ENCODE data around the gene SLC8A1. TPM values are rescaled to one million over a fixed set of nuclear protein-coding genes. Genes with fewer than 3 reads are reported as not detected.
A peak's percentile ranks its signal among the peaks of the same experiment; 100 is the strongest.

Gene SLC8A1
- total RNA-seq, 1 donor from 2014 or later = 958 TPM

DNA sequence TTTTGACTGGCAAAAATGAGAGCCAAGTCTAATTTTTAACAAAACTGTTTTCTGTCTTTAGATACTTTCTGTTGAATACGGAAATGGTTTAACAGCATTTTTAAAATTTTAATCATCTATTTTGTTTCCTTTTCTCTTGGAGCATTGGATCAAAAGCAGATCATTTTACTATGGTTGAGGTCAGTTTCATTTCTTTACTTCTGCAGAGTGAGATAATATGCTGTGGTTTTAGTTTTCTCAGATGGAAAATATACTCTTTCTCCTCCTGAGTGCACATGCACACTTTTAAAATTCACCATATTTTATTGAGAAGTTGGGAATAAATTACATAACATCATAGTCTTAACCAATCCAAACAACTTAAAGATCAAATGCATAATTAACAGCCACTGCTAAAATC, 283.3 kb downstream of the SLC8A1 start:
- intact Hi-C loops (cut with DNase I) = no loop called here
- ATAC-seq (ENCODE audit: poor library complexity) (no peak), DNase-seq (no peak)

DNA sequence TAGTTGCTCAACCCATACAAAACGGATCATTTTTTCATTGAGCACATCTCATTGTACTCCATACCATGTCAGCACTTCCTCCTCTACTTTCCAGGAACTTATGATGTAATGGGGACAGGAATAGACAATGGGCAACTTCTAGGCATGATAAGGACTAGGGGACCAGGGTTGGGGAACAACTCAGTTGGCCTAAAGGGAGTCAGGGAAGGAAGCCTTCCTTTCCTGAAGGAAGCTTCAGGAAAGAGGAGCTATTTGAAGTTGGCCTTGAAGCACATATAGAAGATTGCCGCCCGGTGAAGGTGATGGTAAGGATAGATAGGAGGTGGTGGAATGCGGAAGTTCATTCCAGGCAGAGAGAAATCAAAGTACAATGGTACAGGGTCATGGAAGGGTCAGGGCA, 283.9 kb downstream of the SLC8A1 start:
- peak; percentile 16 for ATAC-seq (ENCODE audit: poor library complexity)
- no peak for DNase-seq
- intact Hi-C loops (cut with DNase I) = no loop called here

DNA sequence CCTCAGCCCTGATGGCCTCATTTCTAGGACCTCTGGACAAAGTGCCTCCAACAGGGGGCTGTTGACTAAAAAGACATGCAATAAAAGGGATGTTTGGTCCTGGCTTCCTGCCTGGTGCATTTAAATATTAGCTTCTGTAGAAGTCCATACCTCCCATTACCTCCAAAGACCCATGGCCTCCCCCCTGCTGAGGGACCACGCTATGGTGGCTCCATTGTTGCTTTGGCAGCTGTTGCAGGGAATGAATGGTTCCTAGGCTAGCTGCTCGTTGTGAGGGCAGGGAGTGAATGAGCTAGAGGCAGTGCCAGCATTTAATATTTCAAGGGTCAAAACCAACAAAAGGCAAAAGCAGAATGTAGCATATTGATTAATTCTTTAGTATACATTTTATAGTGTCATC, 285.9 kb downstream of the SLC8A1 start:
- ATAC-seq (ENCODE audit: poor library complexity) (no peak), DNase-seq (no peak)
- intact Hi-C loops (cut with DNase I) = no loop called here

DNA sequence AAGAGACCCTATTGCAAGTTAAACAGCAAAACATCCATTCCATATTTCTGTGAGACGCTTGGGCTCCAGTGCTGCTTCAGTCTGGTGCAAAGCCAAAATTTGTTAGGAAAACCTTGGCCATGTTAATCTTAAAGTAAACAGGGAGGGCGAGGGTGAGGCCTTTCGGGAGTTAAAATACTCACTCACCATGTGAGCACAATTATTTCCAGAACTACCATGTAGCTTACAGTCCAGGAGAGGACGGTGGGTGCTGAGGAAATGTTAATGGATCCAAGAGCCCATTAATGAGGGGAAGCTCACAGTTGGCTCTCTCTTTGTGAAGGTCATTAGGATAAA, 286.4 kb downstream of the SLC8A1 start:
- no peak for DNase-seq
- intact Hi-C loops (cut with DNase I) = no loop called here
- ATAC-seq (ENCODE audit: poor library complexity) = peak; percentile 64

DNA sequence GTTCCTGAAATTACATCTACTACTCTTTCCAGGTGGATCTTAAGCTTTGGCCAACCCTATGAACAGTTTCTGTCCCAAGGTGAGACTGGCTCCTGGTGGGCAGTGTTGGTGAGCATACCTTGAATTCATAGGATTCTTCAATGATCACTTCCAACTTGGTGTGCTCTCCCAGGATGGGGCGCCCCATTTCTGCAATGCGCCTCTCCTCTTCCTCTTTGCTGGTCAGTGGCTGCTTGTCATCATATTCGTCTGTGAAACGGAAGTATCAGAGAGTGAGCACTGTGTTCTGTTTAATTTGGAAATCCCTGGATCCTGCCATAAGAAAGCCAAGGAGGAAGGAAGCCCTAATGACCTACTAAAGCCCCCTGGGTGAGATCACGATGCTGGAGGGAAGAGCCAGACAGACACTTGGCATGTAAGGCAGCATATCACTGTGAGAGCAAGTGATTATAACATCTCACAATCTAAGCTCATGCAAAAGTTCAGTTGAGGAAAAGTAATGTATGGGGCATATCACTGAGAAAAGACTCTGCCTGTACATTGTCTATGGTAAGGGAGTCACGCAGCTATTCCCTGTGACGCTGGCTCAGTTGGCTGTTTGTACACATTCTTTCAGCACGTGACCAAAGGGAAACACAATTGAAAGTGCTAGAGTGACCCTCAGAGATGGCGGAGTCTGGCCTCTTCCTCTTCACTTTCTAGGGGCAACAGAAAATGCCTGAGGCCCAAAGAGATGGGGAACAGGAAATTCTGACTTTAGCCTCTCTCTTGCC, 287.0 kb downstream of the SLC8A1 start:
- DNase-seq (no peak), ATAC-seq (ENCODE audit: poor library complexity) (peak; percentile 65)
- intact Hi-C loops (cut with DNase I) = no loop called here

DNA sequence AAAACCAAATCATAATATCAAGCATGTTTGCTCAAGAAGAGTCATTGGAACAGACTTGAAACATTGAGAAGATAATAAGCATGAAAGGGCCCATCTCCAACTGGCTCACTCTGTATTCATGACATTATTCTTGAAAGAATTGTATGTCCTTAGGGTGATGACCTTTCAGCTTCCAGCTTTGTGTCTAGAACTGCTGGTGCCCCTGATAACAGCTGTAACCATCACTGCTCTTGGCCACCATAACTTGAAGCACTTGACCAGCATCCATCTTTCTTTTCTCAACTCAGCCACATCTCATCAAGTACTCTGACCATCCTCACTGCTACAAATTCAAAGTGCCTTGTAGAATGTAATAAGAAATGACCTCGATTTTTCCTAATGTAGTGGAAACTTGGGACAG, 289.9 kb downstream of the SLC8A1 start:
- DNase-seq (no peak), ATAC-seq (ENCODE audit: poor library complexity) (peak; percentile 3)
- intact Hi-C loops (cut with DNase I) = no loop called here

DNA sequence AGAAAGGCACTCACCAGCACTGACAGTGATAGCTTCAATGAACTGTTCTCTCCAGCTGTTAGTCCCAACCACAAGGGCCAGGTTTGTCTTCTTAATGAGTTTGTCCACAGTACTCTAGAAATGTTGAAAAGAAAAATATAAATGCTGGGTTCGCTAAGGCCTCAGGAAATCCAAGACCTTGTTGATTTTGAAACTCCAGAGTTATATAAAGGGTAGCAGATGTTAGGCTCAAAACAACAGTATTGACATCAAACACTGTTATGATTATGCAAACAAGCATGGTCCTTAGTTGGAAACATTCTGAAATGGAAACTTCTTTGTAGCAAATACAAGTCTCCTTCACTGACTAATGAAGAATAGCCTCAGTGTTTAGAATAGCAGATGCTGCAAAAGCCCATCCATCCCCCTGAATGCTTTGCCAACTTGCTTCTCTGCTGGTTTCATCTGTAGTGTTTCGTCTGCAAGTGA, 291.1 kb downstream of the SLC8A1 start:
- DNase-seq (no peak), ATAC-seq (ENCODE audit: poor library complexity) (no peak)
- intact Hi-C loops (cut with DNase I) = no loop called here

DNA sequence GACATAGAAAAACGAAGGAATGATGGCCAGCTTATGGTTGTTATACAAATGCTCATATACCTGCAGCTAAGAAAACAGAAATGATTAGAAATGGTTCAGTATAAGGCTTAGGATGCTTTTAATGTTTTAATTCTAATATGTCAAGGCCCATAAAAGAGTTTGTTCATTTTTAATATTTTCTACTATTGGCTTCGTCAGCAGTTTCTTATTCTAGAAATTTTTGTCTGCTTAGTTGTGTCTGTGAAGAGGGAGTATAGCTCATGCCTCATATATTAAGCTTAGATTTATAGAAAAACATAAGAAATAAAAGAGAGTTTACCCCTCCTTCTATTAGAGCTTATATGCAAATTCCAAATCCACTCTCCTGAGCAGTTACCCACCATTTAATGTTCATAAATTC, 292.6 kb downstream of the SLC8A1 start:
- ATAC-seq (ENCODE audit: poor library complexity) (no peak), DNase-seq (no peak)

DNA sequence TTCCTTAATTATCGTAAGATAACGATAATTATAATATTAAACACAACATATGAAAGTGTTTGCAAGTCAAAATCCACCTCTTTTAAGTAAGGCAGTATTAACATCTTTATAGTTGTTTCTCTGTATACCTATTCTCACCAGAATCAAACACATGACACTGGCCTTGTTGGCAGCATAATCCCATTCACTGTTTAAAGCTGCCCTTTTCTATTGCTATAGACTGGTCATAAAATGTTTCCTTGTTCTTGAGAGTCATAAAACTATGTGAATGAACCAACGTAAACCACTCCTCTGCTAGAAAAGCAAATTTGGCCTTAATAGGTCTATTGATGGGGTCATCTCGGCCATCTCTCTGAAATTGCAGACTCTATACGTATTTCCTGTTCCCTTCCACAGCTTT, 293.1 kb downstream of the SLC8A1 start:
- intact Hi-C loops (cut with DNase I) = no loop called here
- DNase-seq = no peak
- no peak for ATAC-seq (ENCODE audit: poor library complexity)

More for the DNA sequence above, 292.6 kb downstream of the SLC8A1 start:
- intact Hi-C loops (cut with DNase I) = no loop called here

DNA sequence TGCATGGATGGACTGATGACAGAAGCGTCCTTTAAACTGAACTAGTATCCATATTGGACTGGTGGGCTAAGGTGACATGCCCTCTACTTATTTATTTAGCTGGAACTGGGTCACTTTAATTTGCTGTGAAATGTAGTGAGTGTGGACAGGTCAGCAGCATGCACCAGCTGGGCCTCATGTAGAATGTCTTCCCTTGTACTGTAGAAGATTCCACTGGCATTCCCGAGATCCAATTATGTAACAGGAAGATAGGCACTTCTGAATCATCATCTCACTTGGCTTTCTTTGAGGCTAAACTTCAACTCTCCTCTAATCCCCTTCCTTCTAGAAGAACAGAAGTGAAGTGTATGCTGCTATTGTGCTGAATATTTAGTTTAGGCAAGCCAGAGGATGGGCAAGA, 296.2 kb downstream of the SLC8A1 start:
- no peak for ATAC-seq (ENCODE audit: poor library complexity)
- no peak for DNase-seq
- intact Hi-C loops (cut with DNase I) = no loop called here

DNA sequence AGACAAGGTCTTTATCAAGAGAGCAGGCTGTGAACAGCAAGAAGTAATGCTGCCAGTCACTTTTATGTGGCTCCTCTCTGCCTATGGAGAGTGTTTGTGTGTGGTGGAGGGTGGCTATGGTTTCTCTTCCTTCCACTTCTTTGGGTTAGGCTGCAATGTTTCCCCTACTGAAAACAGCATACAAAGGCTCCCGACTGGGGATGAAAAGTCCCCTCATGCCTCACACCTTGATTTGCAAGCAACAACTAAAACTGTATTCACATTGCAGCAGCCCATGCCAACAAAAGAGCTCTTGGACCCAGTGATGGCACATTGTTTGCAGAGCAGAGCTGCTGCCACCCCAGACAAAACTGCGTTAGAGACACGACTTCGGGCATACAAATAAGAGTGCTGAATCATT, 301.6 kb downstream of the SLC8A1 start:
- no peak for DNase-seq
- intact Hi-C loops (cut with DNase I) = no loop called here
- ATAC-seq (ENCODE audit: poor library complexity) = no peak

DNA sequence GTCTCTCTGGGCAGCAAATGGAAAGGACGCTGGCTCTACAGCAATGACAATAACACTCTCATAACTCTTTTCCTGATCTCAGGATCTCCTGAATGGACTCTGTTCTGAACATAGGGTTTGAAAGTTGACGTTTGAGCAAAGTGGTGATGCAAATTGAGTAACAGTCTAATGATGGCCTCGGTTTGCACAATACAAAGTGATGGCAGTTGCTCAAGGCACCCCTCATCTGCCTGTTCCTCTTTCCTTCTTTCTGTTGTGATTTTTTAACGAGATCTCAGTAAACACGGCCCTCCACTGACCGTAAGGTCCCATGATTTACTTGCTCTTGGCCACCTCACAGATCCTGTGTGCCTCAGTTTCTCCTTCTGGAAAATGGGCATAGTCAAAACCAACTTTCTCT, 303.6 kb downstream of the SLC8A1 start:
- ATAC-seq (ENCODE audit: poor library complexity) (no peak), DNase-seq (no peak)
- intact Hi-C loops (cut with DNase I) = no loop called here

DNA sequence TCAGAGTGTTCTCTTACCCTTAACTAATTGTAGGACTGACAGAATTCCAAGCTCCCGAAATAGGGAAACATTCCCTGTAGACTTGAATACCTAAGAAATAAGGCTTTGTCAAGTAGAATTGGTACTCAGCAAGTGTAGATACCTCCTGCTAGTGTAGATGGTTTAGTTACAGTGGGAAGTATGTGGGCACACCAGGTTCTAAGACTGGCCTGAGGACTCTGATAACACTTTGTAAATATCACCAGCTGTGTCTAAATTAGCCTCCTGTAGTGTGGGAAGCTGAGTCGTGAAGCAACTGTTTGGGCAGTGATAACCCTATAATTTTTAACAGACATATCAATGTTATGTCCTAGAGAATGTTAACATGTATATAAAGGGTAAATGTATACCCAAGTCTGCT, 304.5 kb downstream of the SLC8A1 start:
- no peak for ATAC-seq (ENCODE audit: poor library complexity)
- intact Hi-C loops (cut with DNase I) = no loop called here

DNA sequence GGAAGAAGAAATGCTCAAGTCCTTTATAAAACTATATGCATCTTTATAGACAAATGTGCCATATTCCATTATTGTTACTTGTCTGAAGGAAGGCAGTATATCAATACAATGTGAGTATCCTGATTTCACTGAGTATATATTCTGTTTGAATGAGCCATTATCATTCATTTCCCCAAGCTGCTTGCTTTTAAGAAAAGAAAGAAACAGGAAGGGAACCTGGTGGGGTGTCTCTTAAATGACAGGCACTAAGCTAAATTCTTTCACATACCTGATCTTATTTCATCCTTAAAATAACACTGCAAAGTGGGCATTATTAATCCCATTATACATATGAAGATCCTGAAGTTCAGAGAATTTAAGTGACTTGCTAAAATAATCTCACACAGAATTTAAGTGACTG, 307.9 kb downstream of the SLC8A1 start:
- ATAC-seq (ENCODE audit: poor library complexity) (no peak), DNase-seq (no peak)
- intact Hi-C loops (cut with DNase I) = no loop called here

More for the DNA sequence above, 304.5 kb downstream of the SLC8A1 start:
- DNase-seq = no peak

DNA sequence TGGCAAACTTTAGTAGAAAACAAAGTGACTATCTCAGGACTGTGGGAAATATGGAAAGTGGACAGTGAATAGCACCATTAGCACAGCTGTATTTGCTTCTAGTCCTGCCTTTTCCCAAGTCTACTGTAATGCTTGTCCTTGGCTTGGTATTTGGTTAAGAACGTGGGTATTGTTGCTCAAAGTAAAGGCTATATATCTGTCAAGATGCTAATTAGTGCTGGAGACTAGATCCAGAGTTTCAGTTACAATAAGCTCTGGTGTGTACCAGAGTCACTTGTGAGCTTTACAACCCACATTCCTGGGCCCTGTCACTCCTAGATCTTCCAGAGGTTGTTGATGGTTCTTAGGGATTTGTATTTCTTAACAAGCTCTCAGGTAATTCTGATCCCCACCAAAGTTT, 313.6 kb downstream of the SLC8A1 start:
- intact Hi-C loops (cut with DNase I) = no loop called here
- no peak for DNase-seq
- ATAC-seq (ENCODE audit: poor library complexity) = no peak

DNA sequence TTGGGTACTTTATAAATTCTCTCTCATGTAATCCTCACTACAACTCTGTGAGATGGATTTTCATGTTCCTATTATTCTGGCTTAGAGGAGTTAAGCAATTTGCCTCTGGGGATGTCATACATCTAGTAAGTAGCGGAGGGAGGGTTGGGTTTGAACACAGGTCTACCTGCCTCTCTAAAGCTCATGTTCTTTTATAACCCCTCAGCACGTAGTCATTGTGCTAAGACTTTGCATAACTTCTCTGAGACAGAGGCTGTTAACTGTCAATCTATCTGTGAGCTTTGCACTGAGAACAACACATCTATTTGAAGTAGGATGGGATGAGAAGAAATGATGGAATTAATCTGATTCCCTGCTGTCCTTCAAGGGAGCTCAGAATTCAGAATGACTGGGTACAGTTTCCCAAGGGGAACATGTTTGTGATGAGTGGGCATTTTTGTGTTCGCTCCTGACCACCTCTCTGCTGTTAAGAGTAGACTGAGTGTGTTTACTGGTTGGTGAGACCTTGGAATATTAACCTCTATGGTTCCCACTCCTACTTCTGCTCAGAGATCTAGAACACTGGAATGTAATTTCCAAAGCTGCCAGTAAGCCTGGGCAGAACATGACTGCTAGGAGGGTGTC, 320.7 kb downstream of the SLC8A1 start:
- ATAC-seq (ENCODE audit: poor library complexity) (peak; percentile 19), DNase-seq (no peak)
- intact Hi-C loops (cut with DNase I) = no loop called here

DNA sequence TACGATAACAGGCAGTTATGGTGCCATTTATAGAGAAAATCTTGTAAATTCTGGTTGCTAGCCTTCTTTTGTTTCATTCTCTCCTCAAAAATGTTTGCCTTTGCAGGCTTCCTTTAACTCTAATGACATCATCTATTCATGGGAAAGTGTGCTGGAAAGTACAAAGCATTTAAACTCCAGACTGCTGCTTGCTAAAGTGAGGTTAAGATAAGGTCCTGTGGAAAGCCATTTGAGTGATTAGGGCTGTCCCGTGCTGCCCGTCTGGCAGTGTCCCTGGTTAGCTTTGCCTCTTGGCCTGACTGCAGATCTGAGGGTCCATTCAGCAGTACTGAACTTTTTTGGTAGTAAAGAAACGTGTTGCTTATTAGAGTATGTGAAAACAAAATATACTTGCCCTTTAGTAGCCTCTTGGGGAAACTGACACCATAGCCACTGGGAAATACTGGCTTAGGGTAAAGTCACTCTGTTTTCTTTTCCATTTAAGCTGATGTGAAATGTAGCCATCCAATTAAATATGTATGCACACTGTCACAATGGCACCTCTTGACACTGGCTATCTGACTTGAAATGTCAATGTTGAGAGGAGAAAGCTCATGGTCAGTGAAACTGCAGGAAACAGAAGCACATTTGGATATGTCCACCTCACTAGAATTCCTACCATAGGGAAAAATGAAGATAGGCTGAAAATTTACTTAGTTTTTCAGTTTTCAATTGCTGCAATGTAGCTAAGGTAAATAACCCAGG, 321.5 kb downstream of the SLC8A1 start:
- intact Hi-C loops (cut with DNase I) = no loop called here
- peak; percentile 66 for DNase-seq
- peak; percentile 90 for ATAC-seq (ENCODE audit: poor library complexity)

DNA sequence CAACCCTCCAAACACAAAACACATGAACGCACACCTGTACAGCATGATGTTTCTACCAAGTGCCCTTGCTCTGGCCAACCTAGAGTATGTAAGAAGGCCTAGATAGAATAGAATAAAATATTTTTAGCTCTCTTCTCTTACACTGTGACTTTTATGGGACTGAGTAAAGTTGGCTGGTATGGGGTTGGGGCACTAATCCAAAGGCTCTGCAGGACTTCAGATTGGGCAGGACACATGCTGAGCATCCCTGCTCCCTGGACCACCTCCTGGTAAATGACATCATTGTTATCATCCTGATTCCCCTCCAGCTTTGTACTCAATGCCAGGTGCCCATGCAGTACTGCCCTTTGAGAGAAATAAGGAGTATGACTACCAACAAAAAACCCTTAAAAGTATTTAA, 322.2 kb downstream of the SLC8A1 start:
- intact Hi-C loops (cut with DNase I) = no loop called here
- DNase-seq (peak; percentile 44), ATAC-seq (ENCODE audit: poor library complexity) (peak; percentile 76)

DNA sequence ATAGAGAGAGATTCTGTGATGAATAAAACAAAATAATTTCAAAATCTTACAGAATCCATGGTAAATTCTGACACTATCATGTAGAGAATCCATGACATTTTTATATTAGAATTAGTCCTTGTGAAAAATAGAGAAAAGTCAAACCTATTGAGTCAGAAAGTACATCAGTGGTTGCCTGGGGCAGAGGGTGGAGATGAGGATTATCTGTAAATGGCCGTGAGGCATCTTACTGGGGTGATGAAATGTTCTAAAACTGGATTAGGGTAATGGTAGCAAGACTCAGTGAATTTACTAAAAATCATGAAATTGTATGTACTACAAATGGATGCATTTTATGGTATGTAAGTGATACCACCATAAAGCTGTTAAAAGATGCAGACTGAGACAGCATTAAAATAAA, 323.1 kb downstream of the SLC8A1 start:
- intact Hi-C loops (cut with DNase I) = no loop called here
- no peak for ATAC-seq (ENCODE audit: poor library complexity)
- DNase-seq = no peak
